ENCODE measurements around the gene KCTD6.

The KCTD6 gene

DNA sequence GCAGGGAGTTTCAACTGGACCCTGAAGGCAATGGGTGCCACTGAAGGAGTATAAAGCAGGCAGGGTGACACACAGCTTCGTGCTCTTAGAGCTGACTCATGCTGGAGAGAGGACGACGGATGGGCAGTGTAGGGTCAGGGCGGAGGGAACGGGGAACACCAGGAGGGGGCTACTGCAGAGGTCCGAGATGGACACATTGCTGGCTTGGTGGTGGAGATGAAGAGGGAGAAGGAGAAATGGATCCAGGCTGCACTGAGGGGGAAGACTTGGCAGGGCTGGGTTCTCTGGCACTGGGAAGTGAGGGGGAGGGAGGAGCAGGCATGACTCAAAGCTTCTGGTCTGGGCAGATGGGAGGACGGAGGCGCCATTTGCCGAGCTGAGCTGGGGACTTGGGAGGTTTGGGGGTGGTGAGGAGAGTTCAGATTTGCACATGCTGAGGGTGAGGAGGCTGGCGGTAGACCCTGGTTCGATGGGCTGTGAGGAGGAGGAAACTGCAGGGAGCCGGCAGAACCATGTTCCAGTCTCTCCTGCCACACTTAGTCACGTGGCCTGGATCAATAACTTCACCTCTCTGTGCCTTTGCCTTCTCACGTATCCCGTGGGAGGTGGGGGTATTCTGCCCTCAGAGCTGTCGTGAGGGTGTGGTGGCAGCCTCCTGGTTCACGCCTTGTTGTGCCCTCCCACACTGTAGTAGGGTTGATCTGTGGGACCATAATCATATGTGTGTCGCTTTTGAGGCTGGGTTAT lies 4.6 kb upstream of the KCTD6 start:
- DNase-seq: peak; percentile 47

DNA sequence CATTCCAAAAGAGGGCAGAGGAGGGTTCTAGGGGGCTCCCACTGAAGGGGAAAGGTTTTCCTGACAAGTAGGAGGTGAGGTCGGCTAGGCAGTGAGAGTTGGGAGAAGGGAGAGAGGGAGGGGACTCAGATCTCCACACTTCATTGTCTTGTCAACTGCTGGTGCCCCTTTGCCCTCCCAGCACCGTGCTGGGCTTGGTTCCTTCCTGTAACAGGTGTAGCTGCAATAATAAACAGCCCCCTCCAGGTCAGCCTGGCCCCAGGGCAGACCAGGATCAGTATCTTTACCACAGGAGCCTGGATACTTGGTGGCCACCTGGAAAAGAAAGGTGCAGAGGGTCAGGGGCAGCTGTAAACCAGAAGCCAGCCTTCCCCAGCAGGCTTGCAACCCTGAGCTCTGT lies 2.9 kb upstream of the KCTD6 start:
- DNase-seq: no peak

DNA sequence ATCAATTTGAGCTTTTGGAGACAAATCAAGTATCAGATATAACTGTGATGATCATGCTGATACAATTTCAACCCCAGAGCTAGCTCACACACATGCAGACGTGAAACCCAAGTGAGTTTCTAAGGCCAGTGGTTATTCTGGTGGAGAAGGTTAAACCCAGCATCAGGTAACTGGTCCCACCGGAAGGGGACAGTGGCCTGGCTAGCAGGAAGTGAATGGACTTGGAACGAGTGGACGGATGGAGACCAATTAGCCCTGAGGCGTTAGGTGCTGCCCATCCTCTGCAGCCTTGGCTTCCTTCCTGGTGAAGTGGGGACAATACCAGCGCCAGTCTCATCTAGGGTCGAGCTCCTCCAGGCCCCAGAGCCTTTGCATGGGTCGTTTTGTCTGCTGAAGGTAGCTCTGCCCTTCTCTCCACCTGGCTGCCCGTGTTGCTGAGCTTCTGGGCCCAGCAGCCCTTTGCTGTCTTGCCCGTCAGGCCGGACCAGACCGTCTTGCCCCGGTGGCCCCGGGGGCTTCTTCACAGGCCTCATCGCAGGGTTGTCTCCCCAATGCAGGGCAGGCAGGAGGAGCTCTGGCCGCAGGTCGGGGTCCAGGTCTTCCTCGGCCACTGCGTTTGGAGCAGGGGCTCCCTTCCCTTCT lies 915 bp upstream of the KCTD6 start:
- DNase-seq: no peak

DNA sequence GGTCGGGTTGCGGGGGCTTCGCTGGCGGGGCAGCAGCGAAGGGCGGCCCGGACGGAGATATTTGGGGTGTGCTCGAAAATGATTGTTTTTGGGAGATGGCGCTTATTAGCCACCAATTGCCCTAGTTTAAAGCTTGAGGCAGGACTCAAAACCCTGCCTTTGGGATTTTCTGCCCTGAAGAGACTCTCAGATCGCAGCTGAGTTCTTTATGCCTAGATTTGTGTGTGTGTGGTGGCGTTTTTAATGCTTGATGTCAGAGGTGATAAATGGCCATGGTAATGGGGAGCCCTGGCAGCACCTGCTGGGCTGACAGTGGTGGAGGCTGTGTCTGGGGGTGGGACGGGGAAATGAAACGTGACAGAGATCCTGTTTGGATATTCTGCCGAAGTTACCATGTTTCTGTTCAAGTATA lies 604 bp downstream of the KCTD6 start:
- no peak for DNase-seq

DNA sequence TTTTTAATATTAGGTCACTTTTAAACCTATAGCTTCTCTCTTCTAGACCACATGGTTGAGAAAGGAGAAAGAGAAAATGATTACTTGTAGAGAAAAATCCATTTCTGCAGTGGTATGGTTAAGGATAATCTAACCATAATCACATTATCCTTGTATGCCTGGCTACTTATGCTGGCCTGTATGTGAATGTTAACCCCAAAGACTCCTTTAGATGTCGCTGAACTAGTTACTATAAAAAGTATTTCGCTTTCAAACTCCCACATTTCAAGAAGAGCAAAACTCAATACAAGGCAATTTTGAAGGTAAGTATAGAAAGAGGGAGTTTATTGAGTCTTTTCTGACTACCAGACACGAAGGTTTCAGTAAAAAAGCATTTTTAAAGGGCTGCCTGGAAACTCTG lies 2.2 kb downstream of the KCTD6 start:
- no peak for DNase-seq

DNA sequence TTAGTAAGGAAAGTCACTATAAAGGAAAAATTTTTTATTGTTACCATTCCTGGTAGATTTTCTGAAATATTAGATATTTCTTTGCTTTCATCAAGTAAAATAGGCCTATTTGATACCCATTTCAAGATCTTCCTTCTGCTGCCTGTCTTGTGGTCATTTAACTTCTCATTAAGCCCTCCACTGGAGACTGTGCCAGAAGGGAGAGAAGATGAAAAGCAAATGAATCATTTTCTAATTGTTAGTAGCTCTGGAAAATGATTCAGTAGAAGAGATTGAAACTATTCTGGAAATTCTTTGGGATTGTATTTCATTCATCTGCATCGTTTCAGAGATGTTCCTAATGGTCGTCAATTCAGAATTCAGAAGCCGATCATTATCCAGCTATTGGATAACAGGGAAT lies 3.2 kb downstream of the KCTD6 start:
- DNase-seq: no peak

DNA sequence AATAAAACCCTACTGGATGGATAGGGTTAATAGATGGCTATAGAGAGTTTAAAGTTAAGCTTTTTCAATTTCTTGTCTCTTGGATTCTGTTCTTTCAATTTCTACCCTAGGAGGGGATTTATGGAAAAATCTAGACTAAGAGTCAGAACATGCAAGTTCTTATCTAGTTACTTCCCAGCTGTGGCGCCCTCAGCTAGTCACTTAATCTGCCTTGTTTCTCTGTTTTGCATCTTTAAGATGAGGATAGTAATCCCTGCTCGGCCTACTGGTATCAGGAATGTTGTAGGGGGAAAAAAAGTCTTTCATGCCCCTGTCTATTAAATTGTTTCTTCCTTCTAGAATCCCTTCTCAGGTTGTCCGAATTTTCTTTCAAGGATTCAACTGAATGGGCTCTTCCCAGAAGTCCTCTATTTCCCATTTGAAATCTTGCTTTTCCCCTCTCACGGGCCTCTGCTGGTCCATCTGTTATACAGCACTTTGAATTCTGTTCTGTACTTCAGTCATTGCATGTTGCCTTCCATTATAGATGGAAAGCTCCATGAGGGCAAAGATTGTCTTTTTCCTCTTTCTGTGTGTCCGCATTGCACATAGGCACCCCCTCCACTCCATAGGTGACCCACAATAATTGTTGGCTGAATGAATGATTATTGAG lies 4.4 kb downstream of the KCTD6 start:
- DNase-seq: no peak

DNA sequence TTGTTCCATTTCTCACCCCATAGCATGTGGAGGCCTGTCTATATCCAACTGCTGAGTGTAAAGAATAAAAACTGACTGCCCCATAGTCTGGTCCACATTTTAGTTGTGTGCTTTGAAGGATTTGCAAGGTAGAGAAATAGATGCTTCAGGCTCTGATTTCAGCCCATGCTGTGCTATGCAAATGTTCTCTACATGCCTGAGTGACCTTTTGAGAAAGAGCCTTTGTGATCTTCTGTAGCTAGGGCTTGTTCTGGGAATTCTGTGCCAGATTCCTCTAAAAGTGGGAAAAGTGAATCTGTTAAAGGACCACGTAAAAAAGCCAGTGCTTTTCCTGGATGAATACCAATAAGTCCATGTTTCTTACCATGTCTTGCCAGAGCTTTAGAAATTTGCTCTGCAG lies 5.2 kb downstream of the KCTD6 start:
- DNase-seq: no peak

DNA sequence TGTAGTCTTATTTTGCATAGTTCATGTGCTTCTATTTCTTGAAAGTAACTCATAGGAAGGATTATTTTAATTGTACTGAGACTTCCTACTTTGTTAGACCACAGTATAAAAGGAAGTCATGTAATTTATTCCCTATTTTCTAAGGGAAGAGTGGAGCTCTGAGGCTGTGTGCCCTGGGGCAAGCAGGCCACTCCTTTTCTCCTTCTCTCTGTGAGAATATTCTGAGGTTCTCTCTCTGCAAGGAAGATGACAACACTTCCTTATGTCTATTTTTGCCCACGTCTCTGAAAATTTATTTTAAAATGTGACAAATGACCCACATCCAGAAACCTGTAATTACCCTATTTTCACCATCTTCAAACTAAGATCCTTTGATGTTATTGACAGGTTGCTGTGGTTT lies 11.0 kb downstream of the KCTD6 start:
- DNase-seq: no peak

DNA sequence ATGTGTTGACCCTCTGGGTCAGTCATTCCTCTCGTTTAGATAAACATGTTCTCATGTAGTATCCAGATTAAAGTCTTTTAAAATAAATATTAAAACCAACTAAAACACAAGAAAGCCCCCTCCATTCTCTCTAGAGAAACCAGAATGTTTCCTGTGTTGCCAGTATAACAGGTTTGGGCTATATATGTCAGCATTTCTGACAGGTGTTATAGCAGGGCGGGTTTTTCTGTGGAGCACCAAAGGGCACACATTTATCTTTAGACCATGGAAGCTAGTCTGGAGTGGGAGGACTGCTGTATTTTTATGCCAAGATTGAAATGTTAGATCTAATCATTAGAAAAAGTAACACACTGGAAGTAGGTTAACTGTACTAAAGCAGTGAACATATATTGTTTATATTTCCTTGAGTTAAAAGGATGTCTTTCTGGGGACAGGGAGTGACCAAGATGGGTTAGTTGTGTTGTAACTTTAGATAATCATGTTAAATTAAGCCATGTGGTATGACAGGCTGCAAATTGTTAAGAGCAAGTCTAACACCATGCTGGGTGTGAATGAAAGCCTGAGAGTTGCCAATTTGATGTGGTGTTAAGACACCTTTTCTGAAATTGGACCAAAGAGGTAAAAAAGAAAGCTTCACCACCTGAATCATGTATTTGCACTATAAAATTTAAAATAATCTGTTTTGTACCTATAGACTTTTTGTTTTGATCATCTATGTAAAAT lies 15.6 kb downstream of the KCTD6 start:
- DNase-seq: no peak

DNA sequence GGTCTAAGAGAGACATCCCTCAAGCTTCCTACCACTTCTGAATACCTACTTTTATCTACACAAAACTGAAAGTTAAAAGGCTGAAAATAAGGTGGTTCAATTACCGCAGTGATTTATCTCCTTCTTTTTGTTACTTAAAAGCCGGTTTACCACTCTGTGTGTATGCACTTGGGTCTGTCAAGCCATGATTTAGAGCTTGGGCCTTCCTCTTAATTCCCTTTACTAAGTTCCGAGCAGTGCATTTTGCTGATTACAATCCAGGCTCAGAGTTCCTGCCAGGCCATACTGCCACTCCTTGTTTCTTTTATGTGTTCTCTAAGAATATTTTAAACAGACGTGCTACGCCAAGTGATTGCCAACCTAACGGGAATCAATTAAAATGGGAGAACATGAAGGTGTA lies 16.5 kb downstream of the KCTD6 start:
- DNase-seq: no peak

DNA sequence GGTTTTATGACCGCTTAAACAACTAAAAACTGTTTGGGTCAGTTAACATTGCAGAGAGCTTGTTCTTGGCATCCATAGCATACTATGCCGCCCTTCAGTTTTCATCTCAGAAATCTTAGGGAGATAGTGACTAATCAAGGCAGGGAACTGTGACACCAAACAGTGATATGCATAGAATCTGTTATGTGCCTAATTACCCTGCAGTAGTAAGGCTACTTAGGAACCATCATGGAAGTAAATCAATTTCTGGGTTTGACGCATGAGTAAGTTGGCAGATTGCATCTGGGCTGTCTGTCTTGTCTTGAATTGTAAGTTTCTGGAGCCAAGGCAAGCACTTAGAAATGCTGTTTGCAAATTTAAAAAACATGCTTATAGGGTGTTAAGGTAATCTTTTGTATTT lies 22.5 kb downstream of the KCTD6 start:
- DNase-seq: no peak

DNA sequence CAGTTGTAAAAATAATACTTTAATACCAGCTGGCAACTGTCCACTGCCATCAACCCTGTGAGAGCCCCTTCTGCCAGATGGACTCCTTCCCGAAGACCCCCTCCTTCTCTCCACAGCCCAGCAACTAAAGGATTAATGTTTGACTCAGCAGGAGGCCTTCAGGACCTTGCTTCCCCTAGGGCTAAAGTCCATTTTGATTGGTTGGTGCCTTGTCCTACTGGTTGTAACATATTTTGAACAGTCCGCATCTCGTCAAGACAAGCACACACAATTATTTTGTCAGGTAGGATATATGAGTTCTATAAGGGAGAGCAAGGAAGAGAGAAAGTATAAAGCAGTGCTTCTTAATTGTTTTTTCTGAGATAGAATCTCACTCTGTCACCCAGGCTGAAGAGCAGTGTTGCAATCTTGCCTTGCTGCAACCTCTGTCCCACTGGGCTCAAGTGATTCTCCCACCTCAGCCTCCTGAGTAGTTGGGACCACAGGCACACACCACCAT lies 26.4 kb downstream of the KCTD6 start:
- no peak for DNase-seq

DNA sequence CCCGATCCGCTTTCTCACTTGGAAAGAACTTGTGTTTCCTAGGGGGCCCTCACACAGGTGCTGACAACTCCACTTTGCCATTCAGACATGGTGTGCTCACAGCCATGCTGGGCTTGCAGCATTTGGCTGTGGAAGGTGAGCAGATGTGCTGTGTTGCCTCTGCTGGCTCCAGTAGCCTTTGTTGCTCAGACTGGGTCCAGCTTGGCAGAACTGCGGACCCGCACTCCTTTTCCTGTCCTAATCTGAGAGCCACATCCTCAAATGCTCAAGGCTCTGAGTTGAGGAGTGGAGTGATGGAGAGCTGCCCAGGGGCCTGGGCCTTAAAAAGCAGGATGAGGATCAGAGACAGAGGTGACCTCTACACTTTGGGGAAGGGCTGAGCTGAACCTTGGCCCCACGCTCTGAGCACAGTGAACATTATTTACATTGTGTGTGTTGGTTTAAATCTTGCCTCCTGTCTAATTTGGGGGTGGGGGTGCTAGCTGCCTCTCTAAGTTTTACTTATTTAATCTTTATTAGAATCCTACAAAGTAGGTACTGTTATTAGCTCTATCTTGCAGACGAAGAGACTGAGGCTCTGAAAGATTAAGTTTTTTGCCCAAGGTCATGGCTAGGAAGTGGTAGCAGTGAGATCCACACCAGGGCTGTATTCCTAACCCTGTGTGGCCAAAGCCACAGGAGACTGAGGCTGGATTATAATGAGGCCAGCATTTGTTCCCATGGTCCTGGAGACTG lies 27.9 kb downstream of the KCTD6 start:
- no peak for DNase-seq

DNA sequence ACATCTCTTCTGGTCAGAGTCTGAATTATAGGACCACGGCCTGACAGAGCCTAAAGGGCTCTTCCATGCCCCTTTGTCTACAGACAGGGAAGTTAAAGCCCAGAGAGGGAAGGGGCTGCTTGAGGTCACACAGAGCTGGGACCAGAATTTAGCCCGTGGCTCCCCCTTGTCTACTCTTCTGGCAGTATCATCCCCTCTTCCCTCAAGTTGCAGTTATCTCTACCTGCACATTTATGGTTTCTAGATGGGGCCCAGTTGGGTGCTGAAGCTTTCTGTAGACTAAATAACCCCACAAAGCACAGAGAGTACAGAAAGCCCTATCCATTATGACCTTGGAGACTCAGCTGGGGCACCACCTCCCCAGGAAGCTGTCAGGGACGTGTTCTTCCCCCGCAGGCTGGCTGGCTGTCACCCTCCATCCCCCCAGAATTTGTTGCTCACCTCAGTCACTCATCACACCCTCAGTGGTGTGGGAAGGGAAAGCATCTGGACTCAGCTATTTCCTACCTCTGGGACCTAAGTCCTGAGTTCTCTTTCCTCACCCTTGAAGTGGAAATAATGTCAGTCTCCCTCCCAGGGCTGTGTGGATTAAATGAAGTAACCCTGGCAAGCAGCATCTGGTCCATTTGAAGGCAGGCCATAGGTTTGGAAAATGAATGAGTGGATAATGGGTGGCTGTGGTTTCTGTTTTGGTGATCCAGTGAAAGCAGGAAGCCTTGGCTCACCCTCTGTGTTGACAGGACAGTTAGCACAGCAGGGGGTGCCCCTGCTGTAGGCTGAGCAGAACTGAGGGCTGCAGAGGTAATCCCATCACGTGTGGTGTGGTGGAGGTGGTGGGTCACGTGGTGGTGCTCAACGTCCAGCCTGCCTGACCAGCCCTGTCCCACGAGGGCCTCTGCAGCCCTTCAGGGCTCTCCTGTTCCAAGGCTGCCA lies 28.8 kb downstream of the KCTD6 start:
- DNase-seq: peak; percentile 51

DNA sequence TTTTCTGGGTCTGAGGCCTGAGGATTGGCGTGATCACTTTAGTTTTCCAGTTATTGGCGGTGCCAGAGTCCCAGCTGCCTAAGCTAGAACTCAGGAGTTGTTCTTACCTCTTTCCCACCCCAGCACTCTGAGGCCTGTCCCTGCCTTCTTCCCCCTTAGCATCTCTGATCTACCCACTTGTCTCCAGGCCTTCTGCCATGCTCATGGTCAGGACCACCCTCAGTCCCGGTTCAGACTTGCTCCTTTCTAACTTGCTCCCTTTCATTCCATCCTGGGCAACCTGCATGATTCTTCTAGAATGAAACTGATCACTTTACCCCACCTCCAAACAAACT lies 29.4 kb downstream of the KCTD6 start:
- no peak for DNase-seq

DNA sequence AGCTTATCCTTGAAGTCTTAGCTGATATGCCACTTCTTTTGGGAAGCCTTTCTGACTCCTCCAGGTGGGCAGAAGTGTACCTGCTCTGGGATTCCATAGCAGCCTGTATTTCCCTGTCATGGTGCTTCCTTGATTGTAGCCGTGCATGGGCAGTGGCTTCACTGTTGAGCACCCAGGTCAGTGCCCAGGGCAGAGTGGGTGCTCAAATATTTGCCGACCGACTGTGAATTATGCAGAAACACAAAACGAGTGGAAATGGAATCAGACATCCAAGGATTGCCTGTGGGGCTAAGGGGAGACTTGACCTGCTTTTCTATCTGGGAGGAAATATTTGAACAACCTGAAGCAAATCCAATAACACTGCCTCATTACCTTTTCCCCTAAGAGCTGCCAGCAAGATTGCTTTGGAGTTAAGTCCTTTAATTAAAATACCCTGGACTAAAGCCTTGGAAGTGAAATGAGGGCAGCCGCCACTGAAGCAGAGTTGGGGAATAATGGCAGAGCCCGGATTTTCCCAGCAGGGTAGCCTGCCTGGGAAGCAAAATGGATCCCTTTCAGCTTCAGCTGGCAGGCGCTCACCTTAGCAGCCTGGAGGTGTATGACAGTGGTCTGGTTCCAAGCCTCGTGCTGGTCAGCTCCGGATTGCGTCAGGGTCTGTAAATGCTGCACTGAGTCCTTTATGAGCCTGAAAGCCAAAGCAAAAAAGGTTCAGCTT lies 30.2 kb downstream of the KCTD6 start:
- DNase-seq: no peak

DNA sequence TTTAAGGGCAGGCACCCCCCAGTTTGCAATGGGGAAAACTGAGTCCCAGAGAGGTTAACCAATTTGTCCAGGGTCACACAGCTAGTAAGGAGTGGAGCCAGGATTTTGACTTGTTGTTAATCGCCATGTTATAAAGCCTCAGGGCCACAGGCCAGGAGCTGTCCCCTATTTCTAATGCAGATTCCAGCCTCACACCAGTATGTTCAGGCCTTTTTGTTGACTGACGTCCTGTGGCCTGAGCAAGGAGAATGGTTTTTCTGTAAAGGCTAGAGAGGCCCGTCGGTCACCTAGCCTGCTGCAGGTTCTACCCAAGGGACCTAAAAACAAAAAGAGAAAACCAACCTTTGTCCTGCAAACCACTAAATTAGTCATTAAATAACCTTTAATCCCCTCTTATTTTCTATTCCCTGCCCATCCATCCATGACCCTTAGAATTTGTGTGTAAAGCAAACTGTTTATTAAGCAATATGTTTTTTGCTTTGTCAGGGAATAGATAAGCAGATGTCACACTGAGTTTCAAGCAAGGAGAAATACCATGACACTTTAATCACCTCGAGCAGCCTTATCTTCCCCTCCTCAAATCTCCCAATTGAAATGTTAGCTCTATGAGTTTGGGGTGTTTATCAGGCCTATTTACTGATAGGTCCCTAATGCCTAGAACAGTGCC lies 31.0 kb downstream of the KCTD6 start:
- DNase-seq: no peak

DNA sequence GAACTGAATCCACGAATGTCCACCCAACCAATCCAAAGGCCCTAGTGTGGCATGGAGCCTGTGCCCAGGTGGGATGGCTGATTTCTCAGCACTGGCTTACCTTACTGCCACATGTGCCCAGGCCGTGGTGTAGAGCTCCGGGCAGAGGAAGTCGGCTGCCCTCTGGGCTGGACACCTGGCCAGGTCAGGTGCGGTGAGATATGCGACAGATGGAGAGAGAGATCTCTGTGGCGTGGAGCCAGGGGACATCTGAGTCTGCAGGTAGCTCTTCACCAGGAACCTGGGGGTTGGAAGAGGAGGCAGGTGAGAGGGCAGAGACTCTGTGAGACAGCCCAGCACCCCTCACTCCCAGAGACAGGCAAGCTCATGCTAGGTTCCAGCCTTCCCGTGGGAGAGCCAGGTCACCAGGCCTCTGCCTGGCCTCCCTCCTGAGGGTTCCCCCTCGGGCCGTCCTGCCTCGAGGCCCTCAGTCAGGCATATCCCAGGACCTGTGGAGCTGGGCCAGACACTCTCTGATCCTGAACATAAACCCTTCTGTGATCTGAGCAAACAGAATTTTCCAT lies 32.5 kb downstream of the KCTD6 start:
- DNase-seq: no peak

DNA sequence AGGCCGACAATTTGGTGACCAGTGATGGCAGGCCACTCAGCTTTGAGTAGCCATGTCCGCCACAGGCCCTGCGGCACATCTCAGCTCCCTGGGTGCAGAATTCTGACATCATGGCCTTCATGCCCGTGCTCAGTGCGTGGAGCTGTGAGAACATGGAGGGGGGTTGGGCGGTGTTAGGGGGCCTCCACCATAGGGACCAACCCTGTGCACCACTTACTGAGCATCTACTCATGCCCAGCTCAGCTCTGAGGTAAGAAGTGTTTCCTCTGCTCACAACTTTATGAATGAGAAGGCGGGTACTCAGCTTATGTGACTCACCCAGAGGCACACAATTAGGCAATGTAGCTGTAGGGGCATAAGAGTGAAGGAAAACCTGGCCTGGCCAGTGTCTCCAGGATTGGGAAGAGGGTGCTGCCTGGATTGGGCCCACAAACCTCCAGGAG lies 34.6 kb downstream of the KCTD6 start:
- DNase-seq: peak; percentile 89
